GM19240 (cell line): ENCODE measurements around the gene RYR2.
"Not testable (repeated sequence)": the region's sequence is repeated elsewhere in the genome, so short reads cannot be mapped to it uniquely, and the experiment has no call there.

Source experiments
- DNase-seq: peaks from one replicate; pipeline ENCODE4 v3.0.0; 2011; ENCODE audit warnings: low spot score; ENCODE audit not compliant: insufficient read length

Gene RYR2

DNA sequence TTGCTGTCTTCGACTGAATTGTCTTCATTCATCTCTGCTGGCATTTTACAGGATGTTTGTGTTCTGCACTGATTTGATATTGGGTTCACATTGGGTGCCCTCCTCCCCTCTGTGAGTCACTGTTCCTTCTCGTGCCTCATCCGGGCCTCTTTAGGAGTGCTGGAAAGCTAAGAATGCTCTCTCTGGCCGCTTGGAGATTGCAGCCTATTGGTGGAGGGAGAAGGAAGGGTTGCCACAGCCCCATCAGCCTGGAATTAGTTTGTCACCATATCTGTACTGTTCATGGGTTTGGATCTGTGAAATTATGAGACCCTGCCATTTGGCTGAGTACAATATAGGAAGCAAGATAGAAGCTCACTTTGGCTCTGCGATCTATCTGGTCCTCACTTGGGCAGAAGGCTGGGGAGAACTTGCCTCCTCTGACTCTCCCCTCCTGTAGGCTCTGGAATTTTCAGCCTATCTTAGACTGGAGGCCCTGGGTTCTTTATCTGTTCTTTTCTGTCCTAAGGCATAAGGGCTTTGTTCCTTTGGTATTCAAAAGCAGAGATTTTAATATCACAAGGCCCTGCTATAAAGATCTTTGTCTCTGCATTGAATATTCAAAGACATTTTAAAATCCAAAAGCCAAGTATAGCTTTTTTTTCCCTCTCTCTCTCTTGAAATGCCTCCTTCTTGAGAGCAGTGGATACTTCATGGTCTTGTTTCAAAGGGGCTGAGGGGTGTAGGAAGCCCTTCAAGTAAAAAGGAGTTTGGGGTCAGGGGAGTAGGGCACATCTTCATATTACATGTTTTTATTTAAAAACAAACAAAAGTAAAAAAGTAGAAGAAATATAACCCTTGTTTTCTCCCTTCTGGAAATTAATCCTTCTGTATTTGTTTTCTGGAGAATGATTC lies 500.8 kb downstream of the RYR2 start:
- DNase-seq = no peak

DNA sequence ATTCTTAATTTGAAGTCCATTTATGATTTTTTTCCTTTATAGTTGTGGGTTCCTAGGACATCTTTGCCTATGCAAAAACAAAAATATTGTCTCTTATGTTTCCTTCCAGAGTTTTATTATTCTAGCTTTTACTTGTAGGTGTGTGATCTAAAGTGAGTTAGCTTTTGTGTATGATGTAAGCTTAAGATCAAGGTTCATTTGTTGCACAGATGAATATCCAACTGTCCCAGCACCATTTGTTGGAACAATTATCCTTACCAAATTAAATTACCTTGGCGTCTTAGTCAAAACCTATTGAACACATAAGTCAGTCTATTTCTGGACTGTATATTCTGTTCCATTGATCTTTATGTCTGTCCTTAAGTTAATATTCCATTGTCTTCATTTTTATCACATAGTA lies 511.1 kb downstream of the RYR2 start:
- DNase-seq = no peak

DNA sequence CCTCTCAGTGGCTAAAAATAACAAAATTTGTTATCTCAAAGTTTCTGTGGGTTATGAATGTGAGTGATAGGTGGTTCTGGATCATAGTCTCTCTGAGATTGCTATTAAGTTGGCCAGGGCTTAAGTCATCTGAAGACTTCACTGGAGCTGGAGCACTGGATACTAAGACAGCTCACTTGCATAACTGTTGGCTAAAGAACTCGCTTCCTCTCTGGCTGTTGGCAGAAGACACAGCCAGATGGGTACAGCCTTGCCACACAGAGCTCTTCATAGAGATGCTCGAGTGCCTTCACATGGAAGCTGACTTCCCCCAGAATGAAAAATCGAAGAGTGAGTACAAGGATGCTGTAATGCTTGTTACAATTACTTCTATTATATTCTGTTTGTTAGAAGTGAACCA lies 514.9 kb downstream of the RYR2 start:
- no peak for DNase-seq

DNA sequence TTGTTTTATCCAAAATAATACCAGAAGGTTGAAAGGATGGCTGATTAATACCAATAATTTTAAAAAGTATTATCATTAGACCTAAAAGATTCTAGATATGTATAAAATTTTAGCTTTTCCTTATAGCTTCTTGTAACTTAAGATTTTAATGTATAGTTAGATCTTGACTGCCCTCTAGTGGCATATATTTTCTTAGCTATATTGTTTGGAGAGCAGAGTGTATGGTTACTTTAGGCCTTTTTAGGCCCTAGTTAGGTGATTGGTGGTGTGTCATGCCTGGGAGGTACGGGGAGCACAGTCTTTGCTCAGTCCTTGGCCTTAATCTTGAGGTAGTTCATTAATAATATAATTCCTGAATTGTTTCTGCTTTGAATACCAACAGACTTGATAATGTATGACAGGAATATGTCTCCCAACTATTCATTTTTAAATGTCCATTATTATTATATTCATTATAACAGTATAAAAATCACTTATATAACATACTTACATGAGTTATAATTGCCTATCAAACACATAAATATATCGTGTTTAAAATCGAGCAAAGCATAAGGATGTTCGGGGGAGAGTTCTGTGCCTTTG lies 520.3 kb downstream of the RYR2 start:
- peak; percentile 2 for DNase-seq

DNA sequence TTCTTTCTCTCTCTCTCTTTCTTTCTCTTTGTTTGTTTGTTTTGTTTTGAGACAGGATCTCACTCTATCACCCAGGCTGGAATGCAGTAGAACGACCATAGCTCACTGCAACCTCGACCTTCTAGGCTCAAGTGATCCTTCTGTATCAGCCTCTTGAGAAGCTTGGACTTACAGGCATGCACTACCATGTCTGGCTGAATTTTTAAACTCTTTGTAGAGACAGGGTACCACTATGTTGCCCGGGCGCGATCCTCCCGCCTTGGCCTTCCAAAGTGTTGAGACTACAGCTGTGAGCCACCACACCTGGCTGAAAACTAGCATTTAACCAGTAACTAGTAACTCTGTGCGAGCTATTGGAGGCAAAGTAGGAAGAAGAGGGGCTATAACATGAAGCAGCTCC lies 523.3 kb downstream of the RYR2 start:
- no peak for DNase-seq

DNA sequence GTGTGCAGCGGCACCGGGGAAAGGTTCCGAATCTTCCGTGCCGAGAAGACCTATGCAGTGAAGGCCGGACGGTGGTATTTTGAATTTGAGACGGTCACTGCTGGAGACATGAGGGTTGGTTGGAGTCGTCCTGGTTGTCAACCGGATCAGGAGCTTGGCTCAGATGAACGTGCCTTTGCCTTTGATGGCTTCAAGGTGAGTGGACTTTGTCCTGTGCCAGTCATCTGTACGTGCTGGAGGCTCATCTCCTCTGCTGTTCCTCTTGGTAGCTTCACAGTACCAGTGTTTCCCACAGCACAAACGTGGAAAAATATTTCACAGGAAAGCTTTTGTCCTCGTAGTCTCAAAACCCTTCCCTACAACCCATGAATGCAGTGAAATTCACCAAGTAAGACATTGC lies 524.6 kb downstream of the RYR2 start:
- no peak for DNase-seq

DNA sequence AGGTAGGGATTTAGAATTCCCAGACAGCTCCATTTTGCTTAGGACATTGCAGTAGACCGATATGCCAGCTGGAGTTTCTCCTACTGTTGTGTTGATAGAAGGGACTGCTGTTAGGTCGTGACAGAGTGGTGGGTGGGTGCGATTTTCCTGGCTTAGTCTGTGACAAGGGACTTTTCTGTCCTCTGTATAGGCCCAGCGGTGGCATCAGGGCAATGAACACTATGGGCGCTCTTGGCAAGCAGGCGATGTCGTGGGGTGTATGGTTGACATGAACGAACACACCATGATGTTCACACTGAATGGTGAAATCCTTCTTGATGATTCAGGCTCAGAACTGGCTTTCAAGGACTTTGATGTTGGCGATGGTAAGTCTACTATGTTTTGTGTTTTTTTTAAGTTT lies 527.0 kb downstream of the RYR2 start:
- no peak for DNase-seq

DNA sequence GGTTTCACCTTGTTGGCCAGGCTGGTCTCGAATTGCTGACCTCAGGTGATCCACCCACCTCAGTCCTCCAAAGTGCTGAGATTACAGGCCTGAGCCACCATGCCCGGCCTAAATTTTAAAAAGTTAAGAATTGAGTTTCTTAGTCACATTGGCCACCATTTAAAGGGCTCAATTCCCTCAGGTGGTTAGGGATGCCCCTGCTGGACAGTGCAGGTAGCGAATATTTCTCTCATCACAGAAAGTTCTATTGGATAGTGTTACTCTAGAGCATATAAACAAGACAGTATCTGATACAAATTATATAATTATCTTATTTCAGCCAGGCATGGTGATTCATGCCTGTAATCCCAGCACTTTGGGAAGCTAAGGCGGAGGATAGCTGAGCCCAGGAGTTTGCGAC lies 528.5 kb downstream of the RYR2 start:
- DNase-seq = no peak

DNA sequence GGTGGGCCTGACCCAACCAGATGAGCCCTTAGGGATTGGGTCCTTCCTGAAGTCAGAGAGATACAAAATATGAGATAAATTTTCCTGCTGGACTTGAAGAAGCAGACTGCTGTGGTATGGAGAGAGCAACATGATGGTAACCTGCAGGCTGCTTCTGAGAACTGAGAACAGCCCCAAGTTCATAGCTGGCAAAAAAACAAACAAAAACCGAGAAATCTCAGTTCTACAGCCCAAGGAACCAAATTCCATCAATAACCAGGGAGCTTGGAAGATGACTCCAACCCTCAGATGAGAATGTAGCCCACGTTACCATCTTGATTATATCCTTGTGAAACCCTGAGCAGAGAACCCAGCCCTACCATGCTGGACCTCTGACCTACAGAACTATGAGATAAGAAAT lies 532.6 kb downstream of the RYR2 start:
- DNase-seq = no peak

DNA sequence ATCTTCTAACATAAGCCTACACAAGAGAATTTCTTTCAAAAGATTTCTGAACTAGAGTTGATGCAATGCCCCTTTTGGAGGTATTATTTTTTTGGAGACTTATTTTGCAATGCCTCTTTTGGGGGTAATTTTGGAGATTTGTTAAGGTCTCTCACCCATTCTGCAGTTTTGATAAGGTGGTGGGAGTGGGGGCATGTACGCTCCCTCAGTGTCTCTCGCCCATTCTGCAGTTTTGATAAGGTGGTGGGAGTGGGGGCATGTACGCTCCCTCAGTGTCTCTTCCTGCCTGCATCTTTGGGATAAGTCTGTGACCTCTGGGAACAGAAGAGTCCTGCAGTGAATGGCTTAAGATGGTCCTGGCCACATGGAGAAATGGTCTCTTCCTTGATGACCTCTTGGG lies 536.6 kb downstream of the RYR2 start:
- no peak for DNase-seq

DNA sequence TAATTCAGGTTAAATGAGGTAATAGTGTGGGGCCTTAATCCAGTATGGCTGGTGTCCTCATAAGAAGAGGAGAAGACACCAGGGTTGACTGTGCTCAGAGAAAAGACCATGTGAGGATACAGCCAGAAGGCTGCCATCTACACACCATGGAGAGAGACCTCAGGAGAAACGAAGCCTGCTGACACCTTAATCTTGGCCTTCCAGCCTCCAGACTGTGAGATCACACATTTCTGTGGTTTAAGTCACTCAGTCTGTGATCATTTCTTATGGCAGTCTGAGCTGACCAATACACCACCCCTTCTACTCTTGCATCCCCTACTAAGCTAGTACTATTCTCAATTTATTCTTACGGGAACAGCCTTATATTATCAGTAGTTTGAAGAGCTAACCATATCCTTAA lies 538.7 kb downstream of the RYR2 start:
- DNase-seq = no peak

DNA sequence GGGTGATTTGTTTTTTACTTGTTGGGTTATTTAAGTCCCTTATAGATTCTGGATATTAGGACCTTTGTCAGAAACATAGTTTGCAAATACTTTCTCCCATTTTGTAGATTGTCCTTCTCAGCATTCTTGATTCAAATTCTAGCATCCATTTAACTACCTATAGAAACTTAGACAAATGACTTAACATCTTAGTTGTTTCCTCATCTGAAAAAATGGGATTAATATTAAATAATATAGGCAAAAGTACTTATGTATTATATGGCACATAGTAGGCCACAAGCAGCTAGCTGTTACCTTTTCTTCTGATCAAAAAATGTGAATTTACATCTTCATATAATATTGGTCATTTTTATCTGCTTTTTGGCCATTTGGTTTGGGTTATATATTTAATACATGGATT lies 541.3 kb downstream of the RYR2 start:
- no peak for DNase-seq

DNA sequence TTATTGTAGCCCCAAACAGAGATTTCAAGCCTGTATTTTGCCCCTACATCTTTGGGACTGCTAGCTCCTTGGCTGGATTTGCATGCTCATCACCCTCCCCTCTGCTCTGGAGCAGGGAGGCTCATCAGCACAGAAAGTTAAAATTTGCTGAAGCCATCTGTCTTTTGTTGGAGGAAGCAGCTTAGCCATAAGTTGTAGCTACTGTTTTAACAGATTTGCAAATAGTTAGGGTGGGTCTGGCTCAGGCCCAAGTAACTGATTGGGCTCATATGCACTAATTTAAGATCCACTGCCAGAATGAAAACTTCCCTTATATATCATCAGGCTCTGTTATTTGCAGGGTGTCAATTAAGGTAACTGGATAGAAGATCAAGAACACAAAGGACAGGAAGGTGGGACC lies 541.8 kb downstream of the RYR2 start:
- DNase-seq = no peak

DNA sequence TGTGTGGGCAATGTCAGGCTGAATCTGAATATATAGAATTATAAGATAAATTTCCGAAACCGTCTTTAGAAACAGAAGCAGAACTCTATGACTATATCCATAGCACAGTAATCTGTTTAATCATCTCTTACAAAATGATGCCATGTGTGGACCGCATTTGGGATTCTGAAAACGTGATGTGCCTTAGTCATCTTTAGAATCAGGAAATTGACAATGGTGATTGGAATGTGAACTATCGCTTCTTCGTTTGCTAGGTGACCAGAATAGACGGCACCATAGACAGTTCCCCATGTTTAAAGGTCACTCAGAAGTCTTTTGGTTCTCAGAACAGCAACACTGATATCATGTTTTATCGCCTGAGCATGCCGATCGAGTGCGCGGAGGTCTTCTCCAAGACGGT lies 548.4 kb downstream of the RYR2 start:
- DNase-seq = no peak

DNA sequence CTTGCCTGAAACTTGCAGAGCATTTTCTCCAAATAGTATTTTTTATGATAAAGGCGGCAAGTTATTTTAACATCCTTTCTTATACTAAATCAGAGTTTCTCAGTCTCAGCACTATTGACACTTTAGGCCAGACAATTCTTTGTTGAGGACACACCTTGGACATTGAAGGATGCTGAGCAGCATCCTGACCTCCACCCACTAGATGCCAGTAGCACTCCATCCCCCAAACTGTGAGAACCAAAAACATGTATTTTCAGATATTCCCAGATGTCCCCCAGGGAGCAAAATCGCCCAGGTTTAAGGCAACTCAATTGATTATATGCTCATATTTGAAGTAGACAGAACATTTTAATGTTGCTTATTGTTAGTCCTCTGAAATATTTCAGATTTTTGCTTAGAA lies 549.4 kb downstream of the RYR2 start:
- no peak for DNase-seq

DNA sequence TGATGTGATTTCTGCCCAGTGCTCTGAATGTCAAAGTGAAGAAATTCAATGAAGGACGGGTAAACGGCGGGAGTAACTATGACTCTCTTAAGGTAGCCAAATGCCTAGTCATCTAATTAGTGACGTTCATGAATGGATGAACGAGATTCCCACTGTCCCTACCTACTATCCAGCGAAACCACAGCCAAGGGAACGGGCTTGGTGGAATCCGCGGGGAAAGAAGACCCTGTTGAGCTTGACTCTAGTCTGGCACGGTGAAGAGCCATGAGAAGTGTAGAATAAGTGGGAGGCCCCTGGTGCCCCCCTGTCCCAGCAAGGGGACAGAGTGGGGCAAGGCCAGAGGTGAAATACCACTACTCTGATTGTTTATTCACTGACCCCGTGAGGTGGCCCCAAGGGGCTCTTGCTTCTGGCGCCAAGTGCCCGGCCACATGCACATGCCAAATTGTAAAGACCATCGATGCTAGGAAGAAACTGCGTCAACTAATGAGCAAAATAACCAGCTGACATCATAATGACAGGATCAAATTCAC lies 561.1 kb downstream of the RYR2 start:
- not testable (repeated sequence) for DNase-seq

DNA sequence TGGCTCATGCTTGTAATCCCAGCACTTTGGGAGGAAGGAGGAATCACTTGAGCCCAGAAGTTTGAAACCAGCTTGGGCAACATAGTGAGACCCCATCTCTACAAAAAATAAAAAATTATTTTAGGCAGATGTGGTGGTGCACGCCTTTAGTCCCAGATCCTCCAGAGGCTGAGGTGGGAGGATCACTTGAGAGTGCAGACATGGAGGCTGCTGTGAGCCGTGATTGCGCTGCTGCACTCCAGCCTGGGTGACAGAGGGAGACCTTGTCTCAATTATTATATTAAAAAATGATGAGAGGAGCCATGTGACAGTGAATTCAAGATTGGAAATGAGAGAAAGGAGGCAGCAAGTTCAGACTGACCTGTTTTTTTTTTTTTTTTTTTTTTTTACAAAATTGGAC lies 566.4 kb downstream of the RYR2 start:
- DNase-seq = no peak

DNA sequence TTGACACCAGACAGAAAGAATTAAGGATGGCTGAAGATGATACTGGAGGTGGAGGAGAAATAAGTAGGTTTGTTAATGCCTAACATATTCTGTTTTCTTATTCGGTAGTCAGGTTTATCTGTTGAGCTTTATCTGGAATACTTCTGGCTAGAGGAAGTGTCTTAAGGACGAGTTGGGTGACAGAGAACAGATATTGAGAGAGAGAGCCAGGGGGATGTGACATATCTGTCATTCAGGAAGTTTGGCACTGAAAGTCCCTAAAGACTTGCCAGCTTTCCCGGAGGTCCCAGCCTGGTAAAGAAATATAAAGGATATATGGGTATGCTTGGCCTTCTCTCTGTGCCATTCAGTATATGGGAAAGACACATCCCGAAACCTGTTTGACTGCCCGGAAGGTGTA lies 568.2 kb downstream of the RYR2 start:
- DNase-seq = no peak

DNA sequence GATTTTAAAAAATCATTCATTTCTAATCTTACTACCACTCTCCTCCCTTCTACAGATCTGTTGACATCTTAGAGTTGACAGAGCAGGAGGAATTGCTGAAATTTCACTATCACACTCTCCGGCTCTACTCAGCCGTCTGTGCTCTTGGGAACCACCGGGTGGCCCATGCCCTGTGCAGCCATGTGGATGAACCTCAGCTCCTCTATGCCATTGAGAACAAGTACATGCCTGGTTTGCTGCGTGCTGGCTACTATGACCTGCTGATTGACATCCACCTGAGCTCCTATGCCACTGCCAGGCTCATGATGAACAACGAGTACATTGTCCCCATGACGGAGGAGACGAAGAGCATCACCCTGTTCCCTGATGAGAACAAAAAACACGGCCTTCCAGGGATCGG lies 572.0 kb downstream of the RYR2 start:
- no peak for DNase-seq

DNA sequence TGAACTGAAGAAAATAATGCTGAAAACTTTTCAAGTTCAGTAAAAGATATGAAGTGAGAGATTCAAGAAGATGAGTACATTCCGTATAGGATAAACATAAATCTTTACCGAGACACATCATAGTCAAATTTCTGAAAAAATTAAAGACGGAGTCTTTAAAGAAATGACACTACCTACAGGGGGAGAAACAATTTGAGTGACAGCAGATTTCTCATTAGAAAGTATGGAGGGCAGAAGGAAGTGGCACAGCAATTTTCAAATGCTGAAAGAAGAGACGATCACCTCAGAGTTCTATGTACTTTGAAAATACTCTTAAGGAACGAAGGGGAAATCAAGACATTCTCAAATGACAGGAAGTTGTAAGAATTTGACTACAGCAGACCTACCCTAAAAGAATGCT lies 577.6 kb downstream of the RYR2 start:
- DNase-seq = no peak

DNA sequence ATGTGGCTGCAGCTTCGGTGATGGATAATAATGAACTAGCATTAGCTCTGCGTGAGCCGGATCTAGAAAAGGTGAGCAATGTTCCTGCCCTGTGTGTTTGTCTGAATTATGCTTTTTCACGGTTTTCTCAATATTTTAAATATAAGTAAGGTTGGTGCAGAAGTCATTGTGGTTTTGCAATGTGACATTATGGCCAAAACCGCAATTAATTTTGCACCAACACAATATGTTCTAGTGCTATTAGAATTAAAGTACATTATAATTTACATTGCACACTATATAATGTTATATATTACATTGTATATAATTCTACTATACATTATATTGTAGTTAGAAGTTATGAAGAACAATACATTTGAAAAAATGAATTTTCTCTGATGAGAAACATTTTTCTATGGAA lies 592.9 kb downstream of the RYR2 start:
- DNase-seq = no peak

DNA sequence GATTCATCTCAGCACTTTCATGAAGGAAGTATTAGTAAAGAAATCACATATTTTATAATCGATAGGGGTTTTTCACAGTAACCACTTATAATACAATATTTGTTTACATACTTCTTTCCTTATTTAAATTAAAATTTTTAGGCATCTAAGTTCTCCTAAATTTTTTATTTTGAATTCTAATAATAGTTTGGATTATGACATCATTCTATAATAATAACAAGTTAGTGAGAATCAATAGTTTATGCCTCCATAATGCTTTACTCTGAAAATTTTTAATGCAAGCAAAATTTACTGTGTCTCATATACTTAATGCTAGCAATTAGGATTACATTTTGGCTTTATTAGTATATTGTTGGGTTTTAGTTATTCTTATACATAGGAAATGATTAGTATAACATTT lies 596.6 kb downstream of the RYR2 start:
- DNase-seq = no peak
